Stomach smooth muscle (tissue), 2 donors: Measurements from ENCODE around the gene IRGC.

Source experiments
- H3K27ac ChIP-seq: one replicate; pipeline ENCODE4 v1.7.0; 2013; ENCODE audit warnings: mild to moderate bottlenecking, low read length, inconsistent platforms
- H3K27me3 ChIP-seq, 2 donors: one replicate each; pipeline ENCODE4 v1.7.0; 2013; ENCODE audit warnings: low read length in 2 of 2; ENCODE audit not compliant: insufficient read depth in 2 of 2, control insufficient read depth in 1 of 2
- H3K36me3 ChIP-seq, 2 donors: one replicate each; pipeline ENCODE4 v1.7.0; 2013; ENCODE audit warnings: low read length in 2 of 2; ENCODE audit not compliant: control insufficient read depth in 2 of 2, insufficient read depth in 2 of 2
- H3K4me1 ChIP-seq: one replicate; pipeline ENCODE4 v1.7.0; 2013; ENCODE audit warnings: low read length; ENCODE audit not compliant: control insufficient read depth, insufficient read depth
- H3K4me3 ChIP-seq, 2 donors: one replicate each; pipeline ENCODE4 v1.7.0; 2013; ENCODE audit warnings: low read length in 2 of 2
- H3K9ac ChIP-seq, 2 donors: one replicate each; pipeline ENCODE4 v1.7.0; 2013; ENCODE audit warnings: low read length in 2 of 2, mild to moderate bottlenecking in 1 of 2
- H3K9me3 ChIP-seq, 2 donors: one replicate each; pipeline ENCODE4 v1.7.0; 2013; ENCODE audit warnings: low read length in 2 of 2; ENCODE audit not compliant: control insufficient read depth in 2 of 2
- donor health status: healthy.
- donor health status: Pancreatic carcinoma.

Gene IRGC

DNA sequence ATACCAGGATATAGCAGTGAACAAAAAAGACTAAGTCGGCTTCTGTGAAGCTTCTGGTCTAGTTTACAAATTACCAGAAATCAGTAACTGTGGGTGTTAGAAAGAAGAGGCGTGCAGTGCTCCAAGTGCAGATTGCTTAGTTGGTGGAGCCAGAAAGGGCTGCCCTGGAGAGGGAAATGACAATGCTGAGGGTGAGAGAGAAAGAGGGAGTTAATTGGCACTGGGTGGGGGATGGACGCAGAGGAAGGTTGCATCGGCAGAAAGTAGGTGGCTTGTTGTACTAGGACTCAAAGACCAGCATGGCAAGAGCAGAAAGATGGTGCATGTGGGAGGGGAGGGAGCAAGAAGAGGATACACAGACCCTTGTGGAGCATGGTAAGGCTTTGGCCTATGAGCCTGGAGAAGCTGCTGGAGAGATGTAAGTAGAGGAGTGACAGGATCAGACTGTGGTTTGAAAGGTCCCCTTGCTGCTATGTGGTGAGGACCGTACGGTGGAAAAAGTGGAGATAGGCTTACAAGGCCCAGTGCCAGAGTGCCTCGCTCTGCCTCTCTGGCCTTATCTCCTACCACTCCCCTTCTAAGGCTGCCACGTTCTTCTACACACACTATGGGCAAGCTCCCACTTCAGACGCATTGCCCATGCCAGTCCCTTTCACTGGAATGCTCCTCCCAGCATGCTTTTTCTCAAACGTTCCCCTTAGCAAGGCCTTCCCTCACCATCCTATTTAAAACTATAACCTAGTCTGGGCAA, 25.4 kb downstream of the IRGC start:
- Histone ChIP-seq H3K36me3 (peaks cover 43 to 70% of the 10 kb centered on the region in 2 donors), H3K27ac (no peak overlapping the region), H3K9ac (no peak overlapping the region), H3K9me3 (no peaks in the 10 kb centered on the region), H3K4me1 (no peaks in the 10 kb centered on the region), H3K27me3 (no peaks in the 10 kb centered on the region), H3K4me3 (no peak overlapping the region)

DNA sequence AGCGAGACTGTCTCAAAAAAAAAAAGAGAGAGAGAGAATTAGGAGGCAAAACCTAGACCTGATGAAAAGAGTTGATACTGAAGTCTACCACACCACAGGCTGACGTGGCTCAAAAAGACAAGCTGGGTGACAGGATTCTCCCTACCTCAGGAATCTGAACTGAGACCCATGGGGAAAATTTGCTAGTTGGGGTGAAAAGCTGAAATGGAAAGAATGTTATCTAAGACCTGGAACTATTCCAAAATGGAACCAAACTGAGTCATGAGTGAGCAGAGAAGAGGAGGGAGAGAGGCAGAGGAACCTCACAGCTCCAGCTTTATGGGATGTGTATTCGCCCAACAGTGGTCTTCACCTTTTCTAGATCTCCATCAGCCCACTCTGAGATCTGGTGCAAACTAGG, 27.2 kb downstream of the IRGC start:
- Histone ChIP-seq H3K36me3 (peaks cover 49 to 70% of the 10 kb centered on the region in 2 donors), H3K4me1 (no peaks in the 10 kb centered on the region), H3K4me3 (no peak overlapping the region), H3K27me3 (no peaks in the 10 kb centered on the region), H3K27ac (no peak overlapping the region), H3K9me3 (no peaks in the 10 kb centered on the region), H3K9ac (no peak overlapping the region)

- Histone ChIP-seq H3K4me1 (peaks cover under 1% of the 10 kb centered on the region), H3K9me3 (no peaks in the 10 kb centered on the region), H3K27ac (no peak overlapping the region), H3K4me3 (no peak overlapping the region), H3K27me3 (no peaks in the 10 kb centered on the region), H3K36me3 (peaks cover 51 to 63% of the 10 kb centered on the region in 2 donors), H3K9ac (no peak overlapping the region)
Observed at GRCh38 chr19:43747557-43748204, 31.8 kb downstream of the IRGC start.

- Histone ChIP-seq H3K27ac (no peak overlapping the region), H3K4me3 (no peak overlapping the region), H3K9ac (no peak overlapping the region), H3K9me3 (no peaks in the 10 kb centered on the region), H3K27me3 (no peaks in the 10 kb centered on the region), H3K36me3 (peaks cover 51 to 61% of the 10 kb centered on the region in 2 donors), H3K4me1 (peaks cover 5% of the 10 kb centered on the region)
Observed at GRCh38 chr19:43748205-43748594, 32.3 kb downstream of the IRGC start.

- Histone ChIP-seq H3K4me1 (peaks cover 9% of the 10 kb centered on the region), H3K27me3 (no peaks in the 10 kb centered on the region), H3K9me3 (no peaks in the 10 kb centered on the region), H3K9ac (no peak overlapping the region), H3K4me3 (no peak overlapping the region), H3K27ac (no peak overlapping the region), H3K36me3 (peaks cover 51 to 59% of the 10 kb centered on the region in 2 donors)
Observed at GRCh38 chr19:43748685-43749084, 32.8 kb downstream of the IRGC start.

GRCh38 chr19:43749152-43749551, 33.3 kb downstream of the IRGC start:
- Histone ChIP-seq H3K4me3 (no peak overlapping the region), H3K36me3 (peaks cover 51 to 55% of the 10 kb centered on the region in 2 donors), H3K27me3 (no peaks in the 10 kb centered on the region), H3K9ac (no peak overlapping the region), H3K9me3 (no peaks in the 10 kb centered on the region), H3K27ac (no peak overlapping the region), H3K4me1 (peaks cover 13% of the 10 kb centered on the region)

DNA sequence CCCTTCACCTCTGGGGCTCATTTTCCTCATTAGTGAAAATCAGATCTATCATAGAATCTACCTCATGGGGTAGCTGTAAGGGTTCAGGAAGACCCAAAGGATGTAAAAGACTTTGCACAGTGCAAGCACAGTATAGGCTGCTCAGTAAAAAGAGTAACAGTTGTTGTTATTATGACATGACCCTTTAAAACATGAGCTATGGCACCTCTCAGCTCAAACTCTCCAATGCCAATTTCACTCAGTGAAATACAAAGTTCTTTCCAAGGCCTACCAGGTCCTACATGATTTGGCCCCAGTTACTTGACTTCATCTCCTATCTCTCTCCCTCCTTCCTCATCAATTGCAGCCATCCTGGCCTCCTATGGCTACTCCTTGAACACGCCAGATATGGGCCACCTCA, 34.0 kb downstream of the IRGC start:
- no peak overlapping the region for H3K27ac ChIP-seq
- peaks cover 46 to 50% of the 10 kb centered on the region in 2 donors for H3K36me3 ChIP-seq
- no peaks in the 10 kb centered on the region for H3K9me3 ChIP-seq
- no peak overlapping the region for H3K4me3 ChIP-seq
- no peaks in the 10 kb centered on the region for H3K27me3 ChIP-seq
- peaks cover 13% of the 10 kb centered on the region for H3K4me1 ChIP-seq
- H3K9ac ChIP-seq: no peak overlapping the region

- Histone ChIP-seq H3K9me3 (no peaks in the 10 kb centered on the region), H3K4me1 (peaks cover 18% of the 10 kb centered on the region), H3K36me3 (peaks cover 35 to 38% of the 10 kb centered on the region in 2 donors), H3K4me3 (no peak overlapping the region), H3K27ac (no peak overlapping the region), H3K27me3 (no peaks in the 10 kb centered on the region), H3K9ac (no peak overlapping the region)
Observed at GRCh38 chr19:43751466-43752220, 35.8 kb downstream of the IRGC start.

DNA sequence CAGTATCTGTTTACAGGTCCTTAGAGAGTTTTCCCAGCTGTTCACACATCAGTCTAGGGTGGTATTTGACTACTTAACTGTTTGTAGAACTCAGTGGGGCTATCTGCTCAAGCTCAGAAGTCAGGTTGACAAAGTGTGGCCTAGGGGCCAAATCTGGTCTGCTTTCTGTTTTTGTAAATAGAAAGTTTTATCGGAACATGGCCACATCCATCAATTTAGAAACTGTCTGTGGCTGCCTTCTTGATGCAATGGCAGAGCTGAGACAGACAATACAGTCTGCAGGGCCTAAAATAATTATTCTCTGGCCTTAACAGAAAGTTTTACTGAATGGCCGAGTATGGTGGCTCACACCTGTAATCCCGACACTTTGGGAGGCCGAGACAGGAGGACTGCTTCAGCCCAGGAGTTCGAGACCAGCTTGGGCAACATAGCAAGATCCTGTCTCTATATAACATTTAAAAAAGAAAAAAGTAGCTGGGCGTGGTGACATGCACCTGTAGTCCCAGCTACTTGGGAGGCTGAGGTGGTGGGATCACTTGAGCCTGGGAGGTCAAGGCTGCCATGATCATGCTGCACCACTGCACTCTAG, 36.5 kb downstream of the IRGC start:
- Histone ChIP-seq H3K4me3 (no peak overlapping the region), H3K9ac (no peak overlapping the region), H3K4me1 (peaks cover 18% of the 10 kb centered on the region), H3K9me3 (no peaks in the 10 kb centered on the region), H3K27me3 (no peaks in the 10 kb centered on the region), H3K27ac (no peak overlapping the region), H3K36me3 (peaks cover 27 to 31% of the 10 kb centered on the region in 2 donors)

GRCh38 chr19:43754253-43754502, 38.3 kb downstream of the IRGC start:
- peaks cover 12 to 18% of the 10 kb centered on the region in 2 donors for H3K36me3 ChIP-seq

More at GRCh38 chr19:43754253-43754502, 38.3 kb downstream of the IRGC start:
- Histone ChIP-seq H3K9me3 (no peaks in the 10 kb centered on the region), H3K9ac (peak overlapping the region; percentile 75 to 87), H3K27ac (peak overlapping the region; percentile 96), H3K4me3 (peak overlapping the region; percentile 78 to 90), H3K27me3 (no peaks in the 10 kb centered on the region), H3K4me1 (peaks cover 18% of the 10 kb centered on the region)
